LoVo (cell line): ENCODE measurements around the gene GPR176.

Source experiments
- DNase-seq: peaks from one replicate; pipeline ENCODE4 v3.0.0-alpha.2; 2016; ENCODE audit warnings: low spot score

GPR176 gene

GRCh38 chr15:39919748-39920509 is at the start of gene GPR176:
Gene GPR176, minus strand, starts transcription at chr15:39920266. Its CDS starts 240 bp downstream, at chr15:39920026.
- no peak for DNase-seq

GRCh38 chr15:39969002-39969394 is 48.9 kb upstream of the GPR176 start:
- no peak for DNase-seq

GRCh38 chr15:39968273-39969001 is 48.4 kb upstream of the GPR176 start:
- DNase-seq = no peak

GRCh38 chr15:39966521-39966920 is 46.5 kb upstream of the GPR176 start:
- DNase-seq = no peak

GRCh38 chr15:39963786-39964185 is 43.7 kb upstream of the GPR176 start:
- DNase-seq = no peak

GRCh38 chr15:39961051-39961450 is 41.0 kb upstream of the GPR176 start:
- no peak for DNase-seq

- no peak for DNase-seq
Measured at GRCh38 chr15:39960411-39960810, 40.3 kb upstream of the GPR176 start.

GRCh38 chr15:39959411-39959810 is 39.3 kb upstream of the GPR176 start:
- no peak for DNase-seq

- DNase-seq = no peak
Measured at GRCh38 chr15:39957481-39957880, 37.4 kb upstream of the GPR176 start.

GRCh38 chr15:39953521-39953920 is 33.5 kb upstream of the GPR176 start:
- no peak for DNase-seq

- DNase-seq = no peak
Measured at GRCh38 chr15:39951561-39951960, 31.5 kb upstream of the GPR176 start.

GRCh38 chr15:39948817-39949216 is 28.8 kb upstream of the GPR176 start:
- DNase-seq = no peak

- DNase-seq = no peak
Measured at GRCh38 chr15:39947401-39948197, 27.5 kb upstream of the GPR176 start.

GRCh38 chr15:39946862-39947261 is 26.8 kb upstream of the GPR176 start:
- no peak for DNase-seq

- no peak for DNase-seq
Measured at GRCh38 chr15:39944726-39945125, 24.7 kb upstream of the GPR176 start.

GRCh38 chr15:39942753-39943150 is 22.7 kb upstream of the GPR176 start:
- DNase-seq = no peak

- DNase-seq = no peak
Measured at GRCh38 chr15:39942101-39942752, 22.2 kb upstream of the GPR176 start.

GRCh38 chr15:39939487-39940452 is 19.7 kb upstream of the GPR176 start:
- DNase-seq = no peak

- no peak for DNase-seq
Measured at GRCh38 chr15:39937696-39938095, 17.6 kb upstream of the GPR176 start.

GRCh38 chr15:39936681-39937080 is 16.6 kb upstream of the GPR176 start:
- no peak for DNase-seq

- no peak for DNase-seq
Measured at GRCh38 chr15:39936187-39936586, 16.1 kb upstream of the GPR176 start.
